OCI-LY1 (cell line): ENCODE measurements around the gene SLC9A4.

Source experiments
- EZH2 ChIP-seq: fragments of 200-600 bp; sonication (generic), shearing (Covaris generic); IDR thresholded peaks from 2 replicates; pipeline ENCODE4 v1.8.0; 2017; ENCODE audit warnings: borderline replicate concordance, mixed run types, mild to moderate bottlenecking, antibody characterized with exemption, low read length, moderate library complexity, mixed read lengths
- TF ChIP-seq, protein P1 (sequence below): fragments of 200-600 bp; sonication (generic), shearing (Covaris generic); IDR thresholded peaks from 2 replicates; pipeline ENCODE4 v1.5.1; 2017; ENCODE audit warnings: mild to moderate bottlenecking, antibody characterized with exemption, low read length, moderate library complexity, mixed read lengths

GRCh38 chr2:102518170-102518569 lies 45.1 kb downstream of the SLC9A4 start:
- TF ChIP-seq, protein P1, sequence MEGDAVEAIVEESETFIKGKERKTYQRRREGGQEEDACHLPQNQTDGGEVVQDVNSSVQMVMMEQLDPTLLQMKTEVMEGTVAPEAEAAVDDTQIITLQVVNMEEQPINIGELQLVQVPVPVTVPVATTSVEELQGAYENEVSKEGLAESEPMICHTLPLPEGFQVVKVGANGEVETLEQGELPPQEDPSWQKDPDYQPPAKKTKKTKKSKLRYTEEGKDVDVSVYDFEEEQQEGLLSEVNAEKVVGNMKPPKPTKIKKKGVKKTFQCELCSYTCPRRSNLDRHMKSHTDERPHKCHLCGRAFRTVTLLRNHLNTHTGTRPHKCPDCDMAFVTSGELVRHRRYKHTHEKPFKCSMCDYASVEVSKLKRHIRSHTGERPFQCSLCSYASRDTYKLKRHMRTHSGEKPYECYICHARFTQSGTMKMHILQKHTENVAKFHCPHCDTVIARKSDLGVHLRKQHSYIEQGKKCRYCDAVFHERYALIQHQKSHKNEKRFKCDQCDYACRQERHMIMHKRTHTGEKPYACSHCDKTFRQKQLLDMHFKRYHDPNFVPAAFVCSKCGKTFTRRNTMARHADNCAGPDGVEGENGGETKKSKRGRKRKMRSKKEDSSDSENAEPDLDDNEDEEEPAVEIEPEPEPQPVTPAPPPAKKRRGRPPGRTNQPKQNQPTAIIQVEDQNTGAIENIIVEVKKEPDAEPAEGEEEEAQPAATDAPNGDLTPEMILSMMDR, result no peak
- no peak for TF ChIP-seq EZH2
